Putamen (tissue), 1 donor: ENCODE data around the gene ZNF785.
"Not testable (repeated sequence)": the region's sequence is repeated elsewhere in the genome, so short reads cannot be mapped to it uniquely, and the experiment has no call there.

Source experiments
- DNase-seq: peaks from one replicate; pipeline ENCODE4 v3.0.0-alpha.2; 2016; ENCODE audit warnings: low spot score

ZNF785 gene

GRCh38 chr16:30602616-30603277, 17.2 kb upstream of the ZNF785 start:
- no peak for DNase-seq

GRCh38 chr16:30601966-30602365, 16.5 kb upstream of the ZNF785 start:
- no peak for DNase-seq

- DNase-seq: no peak
Measured at GRCh38 chr16:30600929-30601328, 15.4 kb upstream of the ZNF785 start.

- no peak for DNase-seq
Measured at GRCh38 chr16:30600215-30600614, 14.7 kb upstream of the ZNF785 start.

- DNase-seq: no peak
Measured at GRCh38 chr16:30592871-30593270, 7.4 kb upstream of the ZNF785 start.

GRCh38 chr16:30590869-30591268, 5.4 kb upstream of the ZNF785 start:
- DNase-seq: not testable (repeated sequence)

GRCh38 chr16:30589582-30589981, 4.1 kb upstream of the ZNF785 start:
- not testable (repeated sequence) for DNase-seq

- DNase-seq: no peak
Measured at GRCh38 chr16:30588651-30589050, 3.2 kb upstream of the ZNF785 start.

GRCh38 chr16:30585022-30585399, 486 bp downstream of the ZNF785 start:
- DNase-seq: peak; percentile 42

- no peak for DNase-seq
Measured at GRCh38 chr16:30582611-30583340, 2.7 kb downstream of the ZNF785 start.

GRCh38 chr16:30581457-30581856, 4.0 kb downstream of the ZNF785 start:
- DNase-seq: no peak

- no peak for DNase-seq
Measured at GRCh38 chr16:30574678-30575077, 10.8 kb downstream of the ZNF785 start.

- peak; percentile 99 for DNase-seq
Measured at GRCh38 chr16:30571445-30572322, 13.8 kb downstream of the ZNF785 start, which contains the start of gene ZNF688. Gene ZNF688 (minus strand): TSS chr16:30571714. CDS start chr16:30571629, 85 bp downstream.

- no peak for DNase-seq
Measured at GRCh38 chr16:30570636-30571444, 14.7 kb downstream of the ZNF785 start.

GRCh38 chr16:30569746-30570635, 15.5 kb downstream of the ZNF785 start:
- no peak for DNase-seq

- DNase-seq: no peak
Measured at GRCh38 chr16:30569281-30569680, 16.2 kb downstream of the ZNF785 start.

- no peak for DNase-seq
Measured at GRCh38 chr16:30567991-30568638, 17.4 kb downstream of the ZNF785 start.

GRCh38 chr16:30567160-30567990, 18.1 kb downstream of the ZNF785 start:
- peak; percentile 69 for DNase-seq

- no peak for DNase-seq
Measured at GRCh38 chr16:30566531-30566930, 19.0 kb downstream of the ZNF785 start.
